GM21423 (cell line): ENCODE measurements around the gene ATOH1.

Experiments used
- ATAC-seq: cut with Tn5 transposase; IDR thresholded peaks from one replicate; pipeline ENCODE4 v1.9.1; 2021; ENCODE audit warnings: mild to moderate bottlenecking, moderate library complexity; ENCODE audit not compliant: unreplicated experiment

The ATOH1 gene

DNA sequence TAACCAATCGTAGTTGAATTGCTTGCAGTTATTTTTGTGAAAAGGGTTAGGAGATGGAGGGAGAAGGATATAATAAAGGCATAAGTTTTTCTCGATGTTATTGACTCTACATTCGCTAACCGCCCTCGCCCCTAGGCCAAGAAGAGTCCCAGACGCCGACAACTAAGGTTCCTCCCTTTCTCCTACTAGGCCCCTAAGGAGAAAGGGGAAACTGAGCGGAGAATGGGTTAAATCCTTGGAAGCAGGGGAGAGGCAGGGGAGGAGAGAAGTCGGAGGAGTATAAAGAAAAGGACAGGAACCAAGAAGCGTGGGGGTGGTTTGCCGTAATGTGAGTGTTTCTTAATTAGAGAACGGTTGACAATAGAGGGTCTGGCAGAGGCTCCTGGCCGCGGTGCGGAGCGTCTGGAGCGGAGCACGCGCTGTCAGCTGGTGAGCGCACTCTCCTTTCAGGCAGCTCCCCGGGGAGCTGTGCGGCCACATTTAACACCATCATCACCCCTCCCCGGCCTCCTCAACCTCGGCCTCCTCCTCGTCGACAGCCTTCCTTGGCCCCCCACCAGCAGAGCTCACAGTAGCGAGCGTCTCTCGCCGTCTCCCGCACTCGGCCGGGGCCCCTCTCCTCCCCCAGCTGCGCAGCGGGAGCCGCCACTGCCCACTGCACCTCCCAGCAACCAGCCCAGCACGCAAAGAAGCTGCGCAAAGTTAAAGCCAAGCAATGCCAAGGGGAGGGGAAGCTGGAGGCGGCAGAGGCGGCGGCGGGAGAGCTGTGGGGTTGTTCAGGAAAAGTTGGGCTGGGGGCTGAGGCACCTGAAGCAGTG lies 5.9 kb downstream of the ATOH1 start:
- ATAC-seq = no peak

DNA sequence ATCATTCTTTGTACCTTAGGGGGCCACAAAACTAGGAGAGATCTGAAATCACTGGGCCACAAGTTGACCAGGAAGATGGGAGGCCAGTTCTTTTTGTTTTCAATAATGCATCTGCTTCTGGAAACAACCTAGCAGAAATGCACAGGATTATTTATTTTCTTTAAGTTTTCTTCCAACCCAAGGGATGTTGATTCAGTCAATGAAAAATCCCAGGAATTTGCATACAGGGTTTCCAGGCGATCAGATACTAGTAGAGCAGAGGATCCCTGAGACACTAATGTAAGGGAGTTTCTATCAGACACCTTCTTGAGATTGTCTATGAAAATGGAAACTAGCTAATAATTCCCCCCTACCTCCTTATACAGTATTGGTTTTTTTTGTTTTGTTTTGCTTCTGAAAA lies 7.4 kb downstream of the ATOH1 start:
- no peak for ATAC-seq

DNA sequence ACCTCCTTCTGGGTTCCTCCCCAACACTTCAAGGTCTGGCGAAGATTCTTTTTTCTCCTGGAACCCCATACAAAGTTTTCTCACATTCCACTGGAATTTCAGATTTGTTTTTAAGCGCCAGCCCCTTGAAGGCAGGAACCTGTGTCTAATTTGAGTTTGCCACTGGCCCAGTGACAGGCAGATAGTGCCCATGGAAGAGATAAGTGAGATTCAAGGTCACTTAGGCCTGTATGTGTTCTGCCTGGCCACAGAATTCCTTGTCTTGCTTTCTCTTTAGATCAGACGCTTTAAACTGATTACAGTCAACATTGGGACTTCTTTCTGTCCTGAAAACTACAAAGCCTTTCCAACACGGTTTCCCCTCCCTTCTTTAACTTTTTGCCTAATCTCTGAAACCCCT lies 11.2 kb downstream of the ATOH1 start:
- ATAC-seq = no peak

DNA sequence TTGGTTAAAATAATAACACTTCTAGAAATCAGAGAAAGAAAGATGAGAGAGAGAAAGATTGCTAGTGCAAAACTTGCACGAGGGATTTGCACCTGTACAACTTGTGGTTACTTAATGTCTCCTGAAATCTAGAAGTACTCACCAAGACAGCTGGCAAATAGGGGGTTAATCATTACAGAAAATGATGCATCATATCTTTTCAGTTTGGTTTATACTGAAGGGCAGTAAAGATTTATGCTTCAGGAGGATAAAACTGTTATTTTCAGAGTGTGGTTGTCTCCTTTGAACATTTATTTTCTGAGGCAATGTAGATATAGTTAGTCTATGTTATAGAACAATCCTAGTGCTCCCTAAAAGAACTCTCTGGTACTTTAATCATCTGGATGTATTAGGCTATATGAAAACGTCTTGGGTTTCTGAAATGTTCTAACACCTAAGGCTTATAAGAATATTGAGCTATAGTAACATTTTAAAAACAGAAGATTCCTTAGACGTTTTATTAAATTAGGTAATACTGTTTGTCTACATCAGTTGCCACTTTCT lies 13.3 kb downstream of the ATOH1 start:
- ATAC-seq = no peak

DNA sequence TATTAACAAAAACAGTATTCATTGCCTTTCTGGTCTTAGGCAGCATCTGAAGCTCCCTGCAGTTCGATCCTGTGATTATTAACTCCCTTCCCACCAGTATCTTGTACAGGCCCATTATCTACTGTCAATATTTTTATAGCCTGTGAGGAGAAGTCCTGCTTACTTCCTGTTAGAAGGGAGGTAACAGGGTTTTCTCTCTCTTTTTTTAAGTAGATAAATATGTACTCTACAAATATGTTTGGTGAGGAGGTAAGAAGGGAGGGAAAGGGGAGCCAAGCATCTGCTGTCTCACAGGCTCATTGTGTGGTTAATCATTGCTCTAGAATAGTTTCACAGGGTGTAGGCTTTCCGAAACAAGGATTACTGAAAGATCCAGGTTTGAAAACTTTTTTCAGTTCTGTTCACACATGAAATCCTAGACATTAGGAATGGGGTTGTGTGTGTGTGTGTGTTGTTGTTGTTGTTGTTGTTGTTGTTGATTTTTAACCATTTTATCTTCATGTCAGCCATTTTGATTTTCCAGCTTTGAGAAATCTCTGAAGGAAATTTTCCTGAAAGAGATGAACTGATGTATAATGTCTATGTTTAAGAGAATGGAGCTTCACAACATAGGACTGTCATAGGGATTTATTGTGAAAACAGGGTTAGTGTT lies 14.2 kb downstream of the ATOH1 start:
- peak; percentile 68 for ATAC-seq

DNA sequence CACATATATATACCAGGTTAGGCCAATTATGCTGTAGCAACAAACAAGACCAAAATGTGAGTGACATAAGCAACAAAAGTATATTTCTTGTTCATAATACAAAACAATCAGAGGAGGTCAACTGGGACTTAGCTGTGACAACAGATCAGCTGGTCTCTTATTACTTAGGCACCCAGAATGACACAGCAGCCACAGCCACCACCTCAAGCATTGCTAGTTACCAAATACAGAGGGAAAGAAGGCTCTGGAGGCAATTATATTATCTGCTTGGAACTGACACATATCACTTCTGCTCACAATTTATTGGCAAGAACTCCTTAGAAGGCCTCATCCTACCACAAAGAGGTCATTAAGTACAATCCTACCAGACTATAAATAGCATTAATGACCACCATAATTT lies 15.2 kb downstream of the ATOH1 start:
- ATAC-seq = no peak

DNA sequence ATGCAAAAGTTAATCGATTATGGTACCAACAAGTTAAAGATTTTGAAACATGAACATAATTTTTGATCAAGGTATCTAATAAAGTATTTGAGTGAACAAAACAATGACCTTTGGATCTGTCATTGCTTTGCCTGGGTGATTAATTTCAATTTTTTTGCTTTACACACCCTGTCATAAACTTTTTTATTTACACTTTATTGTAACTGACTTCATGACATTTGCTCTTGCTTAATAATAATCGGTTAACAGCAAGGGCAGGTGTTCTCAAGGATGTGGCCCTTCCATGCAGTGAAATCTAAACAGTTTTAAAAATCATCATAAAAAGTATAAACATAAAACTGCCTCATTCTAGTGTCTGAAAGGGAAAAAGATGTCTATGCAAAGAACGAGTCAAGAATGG lies 24.1 kb downstream of the ATOH1 start:
- ATAC-seq = no peak

DNA sequence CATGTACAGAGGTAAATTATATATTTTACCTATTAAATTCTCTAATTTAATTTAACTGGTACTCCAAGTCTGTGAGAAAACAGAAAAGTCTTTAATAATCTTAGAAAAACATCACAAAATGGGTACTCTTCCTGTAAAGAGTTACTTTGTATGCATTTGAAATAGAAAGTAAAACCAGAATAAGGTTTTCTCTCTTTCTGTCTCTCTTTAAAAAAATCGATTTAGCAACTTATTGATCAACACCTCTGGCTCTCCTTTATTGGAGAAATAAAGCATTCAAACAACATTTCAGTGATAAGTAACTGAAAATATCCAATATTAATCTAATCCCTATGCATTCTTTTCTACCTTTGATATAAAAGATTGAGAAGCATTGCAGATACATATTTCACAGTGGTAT lies 27.4 kb downstream of the ATOH1 start:
- ATAC-seq = no peak

DNA sequence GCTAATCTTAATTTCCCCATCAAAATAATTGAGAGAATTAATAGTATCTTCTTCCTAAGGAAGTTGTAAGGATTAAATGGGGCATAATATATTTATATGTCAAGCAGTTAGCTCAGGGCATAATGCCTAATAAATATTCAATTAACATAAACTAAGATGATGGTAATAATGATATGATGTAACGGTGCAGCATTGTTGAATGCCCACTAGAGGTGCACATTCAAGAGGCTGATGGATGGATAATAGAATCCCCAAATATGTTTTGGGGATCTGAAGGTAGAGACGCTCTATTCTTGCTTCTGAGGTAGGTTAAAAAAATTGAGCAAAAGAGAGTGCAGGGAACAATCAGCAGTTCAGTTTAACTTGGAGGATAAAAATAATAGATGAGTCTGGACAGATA lies 37.1 kb downstream of the ATOH1 start:
- ATAC-seq = no peak

DNA sequence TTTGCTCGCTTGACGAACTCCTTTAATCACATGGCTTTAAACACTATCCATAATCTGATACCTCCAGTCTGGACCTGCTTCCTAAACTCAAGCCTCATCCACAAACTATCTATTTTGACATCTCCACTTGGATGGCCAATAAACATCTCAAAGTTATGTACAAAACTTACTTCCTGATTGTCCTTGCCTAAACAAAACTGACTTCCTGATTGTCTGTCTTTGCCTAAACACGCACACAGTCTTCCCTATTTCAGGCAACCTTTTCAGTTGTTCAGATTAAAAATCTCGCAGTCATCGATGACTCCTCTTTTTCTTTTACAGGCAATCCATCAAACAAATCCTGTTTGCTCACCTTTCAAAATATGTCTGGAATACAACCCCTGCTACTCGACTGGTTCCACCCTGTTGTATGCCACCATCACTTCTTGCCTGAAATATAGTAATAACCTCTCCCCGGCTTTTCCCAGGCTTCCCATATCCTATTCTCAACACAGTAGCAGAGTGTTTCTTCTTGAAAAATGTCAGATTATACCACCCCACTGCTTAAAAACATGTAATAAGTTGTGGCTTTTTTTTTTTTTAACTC lies 39.0 kb downstream of the ATOH1 start:
- no peak for ATAC-seq

DNA sequence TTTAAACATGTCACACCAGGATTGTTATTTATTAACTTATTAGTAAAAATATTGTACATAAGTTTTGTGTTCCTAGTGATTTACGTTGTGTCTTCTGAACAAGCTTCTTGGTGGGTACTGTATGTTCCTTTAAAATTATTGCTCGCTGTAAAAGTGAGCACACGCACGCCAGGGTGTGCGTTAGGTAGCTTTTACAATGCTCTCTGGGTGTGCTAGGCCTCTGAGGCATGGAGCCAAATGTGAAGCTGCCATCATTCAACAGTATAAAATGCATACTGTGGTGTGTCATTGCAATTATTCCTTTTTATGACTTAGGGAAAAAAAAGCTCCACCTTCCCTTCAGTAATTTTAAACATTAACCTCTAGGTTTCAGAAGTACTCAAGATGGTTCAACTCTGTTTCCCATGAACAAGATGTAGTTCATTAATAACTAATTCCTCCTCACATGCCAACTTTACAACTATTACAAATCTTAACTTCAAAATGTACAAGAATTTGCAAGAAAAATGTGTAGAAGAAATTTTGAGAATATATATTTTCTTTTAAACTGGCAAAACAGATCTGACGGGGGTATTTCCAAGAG lies 42.4 kb downstream of the ATOH1 start:
- peak; percentile 55 for ATAC-seq

DNA sequence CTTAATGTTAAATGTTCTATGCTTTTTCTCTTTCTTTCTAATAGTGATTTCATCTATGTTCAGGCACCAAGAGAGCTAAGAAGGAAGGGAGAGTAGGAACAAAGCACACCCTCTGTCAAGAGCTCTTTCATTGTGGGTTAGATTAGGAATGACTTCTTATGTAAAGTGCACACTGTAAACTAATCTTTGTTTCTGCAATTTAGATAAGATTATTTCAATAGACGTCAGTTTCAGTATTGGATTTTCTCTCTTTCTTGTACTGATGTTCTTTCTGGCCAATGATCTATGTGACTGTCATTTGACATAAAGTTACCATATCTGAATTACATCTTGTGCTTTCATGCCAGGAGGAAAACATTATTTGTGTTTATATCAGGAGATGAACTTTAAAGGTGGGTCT lies 48.2 kb downstream of the ATOH1 start:
- no peak for ATAC-seq

DNA sequence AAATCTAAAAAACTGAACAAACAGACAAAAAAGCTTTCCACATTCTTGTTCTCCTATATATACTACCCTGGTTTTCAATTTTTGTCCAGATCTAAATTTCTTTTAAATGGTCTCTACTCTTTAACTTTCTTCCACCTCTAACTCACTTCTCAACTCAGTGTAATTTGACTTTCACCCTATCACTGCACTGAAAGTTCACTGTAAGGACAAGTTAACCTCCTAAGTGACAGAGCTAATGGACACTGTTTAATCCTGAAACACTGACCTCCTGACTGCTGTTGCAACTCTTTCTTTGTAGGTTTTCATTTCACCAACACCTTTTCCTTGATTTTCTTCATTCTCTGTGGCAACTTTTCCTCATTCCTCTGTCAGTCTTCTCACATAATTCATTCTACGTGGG lies 50.0 kb downstream of the ATOH1 start:
- ATAC-seq = no peak

DNA sequence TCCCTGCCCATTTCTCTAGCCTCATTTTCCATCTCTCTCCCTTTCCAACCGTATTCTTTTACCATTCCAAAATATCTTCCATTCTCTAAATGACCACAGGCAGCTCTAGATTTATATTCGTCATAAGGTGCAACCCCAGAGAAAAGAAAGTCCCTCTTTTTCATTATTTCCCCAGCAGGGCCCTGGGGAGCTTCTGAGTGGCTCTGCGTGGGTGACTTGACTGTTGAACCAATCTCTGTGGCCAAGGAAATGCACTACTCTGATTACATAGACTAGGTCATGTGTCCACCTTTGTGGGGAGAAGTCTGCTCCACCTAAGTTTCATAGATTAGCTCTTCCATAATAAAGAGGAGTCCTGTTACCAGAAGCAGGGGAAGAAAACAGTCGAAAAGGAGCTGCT lies 51.4 kb downstream of the ATOH1 start:
- ATAC-seq = peak; percentile 69
